KMS-11 (cell line): ENCODE measurements around the gene KCNT1.

Experiments
- H2AFZ ChIP-seq: fragments of 200-600 bp; sonication (generic); 2 replicates; pipeline ENCODE4 v1.6.1; 2016; ENCODE audit warnings: antibody characterized with exemption, mixed run types, low read depth
- H3K27ac ChIP-seq: fragments of 200-600 bp; sonication (generic); 2 replicates; pipeline ENCODE4 v1.6.1; 2016; ENCODE audit warnings: mild to moderate bottlenecking, mixed run types
- H3K27me3 ChIP-seq: fragments of 200-600 bp; sonication (generic); 2 replicates; pipeline ENCODE4 v1.6.1; 2017; ENCODE audit warnings: mild to moderate bottlenecking, low read depth, mixed run types, moderate library complexity; ENCODE audit not compliant: insufficient read depth
- H3K36me3 ChIP-seq: fragments of 200-600 bp; sonication (generic); 2 replicates; pipeline ENCODE4 v1.6.1; 2017; ENCODE audit warnings: mild to moderate bottlenecking, mixed run types; ENCODE audit not compliant: insufficient read depth
- H3K4me1 ChIP-seq: fragments of 200-600 bp; sonication (generic); 2 replicates; pipeline ENCODE4 v1.6.1; 2016; ENCODE audit warnings: mild to moderate bottlenecking, low read depth, mixed run types; ENCODE audit not compliant: poor library complexity, severe bottlenecking
- H3K4me2 ChIP-seq: fragments of 200-600 bp; sonication (generic); 2 replicates; pipeline ENCODE4 v1.7.0; 2016; ENCODE audit warnings: mild to moderate bottlenecking, mixed run types
- H3K4me3 ChIP-seq: fragments of 200-600 bp; sonication (generic); IDR thresholded peaks from 2 replicates; pipeline ENCODE4 v1.6.1; 2017; ENCODE audit warnings: low read depth, low read length, mixed read lengths; ENCODE audit not compliant: insufficient read depth
- H3K79me2 ChIP-seq: fragments of 200-600 bp; sonication (generic); 2 replicates; pipeline ENCODE4 v1.6.1; 2016; ENCODE audit warnings: low read depth, mixed run types; ENCODE audit not compliant: insufficient read depth
- H3K9ac ChIP-seq: fragments of 200-600 bp; sonication (generic); 2 replicates; pipeline ENCODE4 v1.6.1; 2016; ENCODE audit warnings: mild to moderate bottlenecking, mixed run types
- H4K20me1 ChIP-seq: fragments of 200-600 bp; sonication (generic); 2 replicates; pipeline ENCODE4 v1.6.1; 2016; ENCODE audit warnings: mild to moderate bottlenecking, mixed run types; ENCODE audit not compliant: insufficient read depth
- CTCF ChIP-seq: fragments of 200-600 bp; sonication (generic); conservative IDR thresholded peaks from 2 replicates; pipeline ENCODE4 v1.6.1; 2017; ENCODE audit warnings: low read depth, mild to moderate bottlenecking, antibody characterized with exemption, low read length, moderate library complexity, mixed read lengths

The KCNT1 gene

GRCh38 chr9:135761150-135761844, 59.3 kb downstream of the KCNT1 start:
- Histone ChIP-seq H3K9ac (no peak overlapping the region), H4K20me1 (no peaks in the 10 kb centered on the region), H3K4me1 (no peaks in the 10 kb centered on the region), H3K27ac (no peak overlapping the region), H3K4me2 (no peak overlapping the region), H3K79me2 (no peaks in the 10 kb centered on the region), H3K36me3 (no peaks in the 10 kb centered on the region), H2AFZ (no peak overlapping the region), H3K4me3 (no peak overlapping the region), H3K27me3 (peaks cover 72% of the 10 kb centered on the region)
- no peak for TF ChIP-seq CTCF

- Histone ChIP-seq H4K20me1 (no peaks in the 10 kb centered on the region), H2AFZ (no peak overlapping the region), H3K79me2 (no peaks in the 10 kb centered on the region), H3K4me2 (no peak overlapping the region), H3K9ac (no peak overlapping the region), H3K4me1 (no peaks in the 10 kb centered on the region), H3K27me3 (peaks cover 71% of the 10 kb centered on the region), H3K27ac (no peak overlapping the region), H3K4me3 (no peak overlapping the region), H3K36me3 (no peaks in the 10 kb centered on the region)
- TF ChIP-seq CTCF = no peak
These were observed 59.8 kb downstream of the KCNT1 start for GRCh38 chr9:135761845-135762168.

- Histone ChIP-seq H2AFZ (no peak overlapping the region), H3K27ac (no peak overlapping the region), H3K27me3 (peaks cover 71% of the 10 kb centered on the region), H3K4me1 (no peaks in the 10 kb centered on the region), H4K20me1 (no peaks in the 10 kb centered on the region), H3K9ac (no peak overlapping the region), H3K79me2 (no peaks in the 10 kb centered on the region), H3K4me3 (no peak overlapping the region), H3K36me3 (no peaks in the 10 kb centered on the region), H3K4me2 (no peak overlapping the region)
- TF ChIP-seq CTCF = no peak
These were observed 60.9 kb downstream of the KCNT1 start for GRCh38 chr9:135762921-135763320.

- TF ChIP-seq CTCF = no peak
- Histone ChIP-seq H3K4me1 (no peaks in the 10 kb centered on the region), H3K36me3 (no peaks in the 10 kb centered on the region), H2AFZ (no peak overlapping the region), H3K4me3 (no peak overlapping the region), H3K4me2 (no peak overlapping the region), H3K79me2 (no peaks in the 10 kb centered on the region), H3K27me3 (peaks cover 64% of the 10 kb centered on the region), H4K20me1 (no peaks in the 10 kb centered on the region), H3K27ac (no peak overlapping the region), H3K9ac (no peak overlapping the region)
These were observed 61.9 kb downstream of the KCNT1 start for GRCh38 chr9:135763716-135764446.
